H1 (cell line): ENCODE results near the gene FMO5. TPM values are rescaled to one million over a fixed set of nuclear protein-coding genes. Genes with fewer than 3 reads are reported as not detected.

Source experiments
- CTCF ChIA-PET: fragments of 300-600 bp; sonication (Branson Sonifier 250); formaldehyde crosslinking; loops from one replicate; lab custom pipeline; 2021; ENCODE audit not compliant: partially characterized antibody; lab: Charles Lee
- POLR2A ChIA-PET: fragments of 300-600 bp; sonication (Branson Sonifier 250); formaldehyde crosslinking; loops from one replicate; lab custom pipeline; 2021; ENCODE audit warnings: inconsistent platforms; ENCODE audit not compliant: partially characterized antibody; lab: Charles Lee
- DNase-seq, 2 experiments: peaks; one replicate each; pipeline versions ENCODE4 v3.0.0 to v3.0.0-alpha.2; 2010 to 2022; ENCODE audit warnings: low spot score in 2 of 2, low read depth in 1 of 2, mixed read lengths in 1 of 2
- FAIRE-seq: peaks from 2 replicates; lab custom pipeline; 2011; peaks lifted over from hg19 to GRCh38; lab: Jason Lieb, UNC
- H2AFZ ChIP-seq: 2 replicates; pipeline ENCODE4 v1.8.1; 2012; ENCODE audit warnings: low read length, inconsistent platforms
- H2AK5ac ChIP-seq: 2 replicates; pipeline ENCODE4 v1.6.1; 2013; ENCODE audit warnings: low read depth, low read length
- H2BK120ac ChIP-seq: replicated peaks from 2 replicates; pipeline ENCODE3; 2013; ENCODE audit warnings: low read depth, low read length, inconsistent platforms
- H2BK12ac ChIP-seq: 2 replicates; pipeline ENCODE4 v1.6.1; 2013; ENCODE audit warnings: low read depth, low read length
- H2BK15ac ChIP-seq: 2 replicates; pipeline ENCODE4 v1.6.1; 2013; ENCODE audit warnings: low read length
- H2BK20ac ChIP-seq: 2 replicates; pipeline ENCODE4 v1.6.1; 2013; ENCODE audit warnings: low read length
- H2BK5ac ChIP-seq: 2 replicates; pipeline ENCODE4 v1.6.1; 2013; ENCODE audit warnings: low read depth, low read length
- H3K14ac ChIP-seq: 2 replicates; pipeline ENCODE4 v1.6.1; 2013; ENCODE audit warnings: inconsistent platforms; ENCODE audit not compliant: insufficient read length
- H3K18ac ChIP-seq: 2 replicates; pipeline ENCODE4 v1.6.1; 2013; ENCODE audit warnings: low read length; ENCODE audit errors: extremely low read depth
- H3K23ac ChIP-seq: 2 replicates; pipeline ENCODE4 v1.6.1; 2013; ENCODE audit warnings: inconsistent platforms; ENCODE audit not compliant: insufficient read length
- H3K23me2 ChIP-seq: 2 replicates; pipeline ENCODE4 v1.6.1; 2013; ENCODE audit warnings: low read depth, low read length
- H3K27ac ChIP-seq: 2 replicates; pipeline ENCODE4 v1.6.1; 2011; ENCODE audit warnings: low read depth, low read length, inconsistent platforms
- H3K27me3 ChIP-seq, 4 experiments: replicated peaks in 1 of 4; 1 replicate in 1 of 4; 2 replicates in 3 of 4; pipeline versions ENCODE4 v1.6.1 to v1.8.1; 2011 to 2013; ENCODE audit warnings: low read length in 3 of 4, mild to moderate bottlenecking in 3 of 4, inconsistent platforms in 2 of 4, mixed read lengths in 2 of 4, moderate library complexity in 1 of 4; ENCODE audit not compliant: control insufficient read depth in 3 of 4, insufficient read depth in 3 of 4; ENCODE audit errors: extremely low read depth in 1 of 4
- H3K36me3 ChIP-seq, 4 experiments: 2 replicates each; pipeline versions ENCODE4 v1.6.1 to v1.8.1; 2011 to 2013; ENCODE audit warnings: mild to moderate bottlenecking in 4 of 4, low read length in 3 of 4, moderate library complexity in 2 of 4, control low read depth in 1 of 4, inconsistent platforms in 1 of 4; ENCODE audit not compliant: insufficient read depth in 4 of 4, control insufficient read depth in 2 of 4
- H3K4ac ChIP-seq: replicated peaks from 2 replicates; pipeline ENCODE3; 2013; ENCODE audit warnings: low read length, low read depth, mixed read lengths, inconsistent platforms; ENCODE audit not compliant: insufficient read length
- H3K4me1 ChIP-seq, 4 experiments: replicated peaks in 1 of 4; 1 replicate in 1 of 4; 2 replicates in 3 of 4; pipeline versions ENCODE4 v1.6.1 to v1.8.1; 2011 to 2013; ENCODE audit warnings: low read length in 3 of 4, inconsistent platforms in 2 of 4, mixed read lengths in 1 of 4; ENCODE audit not compliant: insufficient read depth in 4 of 4, control insufficient read depth in 3 of 4
- H3K4me2 ChIP-seq, 2 experiments: 2 replicates each; pipeline versions ENCODE4 v1.6.1 to v1.8.1; 2011 to 2013; ENCODE audit warnings: low read depth in 2 of 2, low read length in 2 of 2, control low read depth in 1 of 2, inconsistent platforms in 1 of 2, mild to moderate bottlenecking in 1 of 2; ENCODE audit not compliant: insufficient read depth in 1 of 2
- H3K4me3 ChIP-seq, 4 experiments: fragments of 200-600, 300-600 bp in 1 of 4; sonication (generic), shearing (Covaris generic), sonication (Bioruptor Twin) in 1 of 4; 2 replicates each; pipeline versions ENCODE4 v1.5.1 to v1.8.1; 2011 to 2016; ENCODE audit warnings: low read length in 4 of 4, low read depth in 3 of 4, control low read depth in 2 of 4, inconsistent platforms in 2 of 4, mild to moderate bottlenecking in 2 of 4, mixed read lengths in 1 of 4, moderate library complexity in 1 of 4; ENCODE audit not compliant: insufficient read depth in 2 of 4; ENCODE audit errors: extremely low read depth in 1 of 4
- H3K56ac ChIP-seq: replicated peaks from 2 replicates; pipeline ENCODE3; 2013; ENCODE audit warnings: low read depth, mild to moderate bottlenecking, mixed read lengths, low read length, inconsistent platforms; ENCODE audit not compliant: insufficient read length
- H3K79me1 ChIP-seq: 2 replicates; pipeline ENCODE4 v1.6.1; 2013; ENCODE audit warnings: low read depth, low read length, control low read depth
- H3K79me2 ChIP-seq, 2 experiments: 2 replicates each; pipeline versions ENCODE4 v1.6.1 to v1.8.1; 2012 to 2013; ENCODE audit warnings: low read length in 2 of 2, mild to moderate bottlenecking in 2 of 2, inconsistent platforms in 1 of 2; ENCODE audit not compliant: insufficient read depth in 2 of 2, control insufficient read depth in 1 of 2
- H3K9ac ChIP-seq, 4 experiments: replicated peaks in 1 of 4; 1 replicate in 1 of 4; 2 replicates in 3 of 4; pipeline versions ENCODE4 v1.6.1 to v1.8.1; 2011 to 2013; ENCODE audit warnings: low read depth in 3 of 4, low read length in 3 of 4, control low read depth in 2 of 4, mild to moderate bottlenecking in 2 of 4, moderate library complexity in 2 of 4, inconsistent platforms in 1 of 4; ENCODE audit errors: extremely low read depth in 1 of 4
- H3K9me3 ChIP-seq, 2 experiments: 2 replicates each; pipeline versions ENCODE4 v1.6.1 to v1.8.1; 2012 to 2013; ENCODE audit warnings: mild to moderate bottlenecking in 2 of 2, moderate library complexity in 2 of 2, control low read depth in 1 of 2, inconsistent platforms in 1 of 2, low read depth in 1 of 2, low read length in 1 of 2, mixed read lengths in 1 of 2; ENCODE audit not compliant: insufficient read depth in 2 of 2
- H4K20me1 ChIP-seq, 2 experiments: replicated peaks in 1 of 2; 2 replicates each; pipeline versions ENCODE3 to v1.8.1; 2011 to 2013; ENCODE audit warnings: inconsistent platforms in 2 of 2, low read length in 2 of 2, mild to moderate bottlenecking in 1 of 2; ENCODE audit not compliant: insufficient read depth in 2 of 2, control insufficient read depth in 1 of 2
- H4K5ac ChIP-seq: 2 replicates; pipeline ENCODE4 v1.6.1; 2013; ENCODE audit warnings: low read length, low read depth, mixed read lengths, inconsistent platforms; ENCODE audit not compliant: insufficient read length
- H4K8ac ChIP-seq: 2 replicates; pipeline ENCODE4 v1.8.0; 2013; ENCODE audit warnings: mild to moderate bottlenecking, moderate library complexity, low read length, inconsistent platforms; ENCODE audit not compliant: insufficient read depth; ENCODE audit errors: extremely low read depth
- H4K91ac ChIP-seq: replicated peaks from 2 replicates; pipeline ENCODE3; 2013; ENCODE audit warnings: low read length, mixed read lengths, inconsistent platforms; ENCODE audit not compliant: insufficient read length
- BACH1 ChIP-seq: IDR thresholded peaks from 2 replicates; pipeline ENCODE4 v1.6.1; 2012; ENCODE audit warnings: low read length, improper control_type of control experiment
- BCL11A ChIP-seq, 2 experiments: IDR thresholded peaks; one replicate each; pipeline ENCODE4 v1.6.1; 2011; ENCODE audit warnings: low read depth in 2 of 2, low read length in 2 of 2, mild to moderate bottlenecking in 2 of 2
- BRCA1 ChIP-seq: IDR thresholded peaks from 2 replicates; pipeline ENCODE4 v1.6.1; 2012; ENCODE audit warnings: low read depth, low read length, improper control_type of control experiment
- CHD2 ChIP-seq: IDR thresholded peaks from 2 replicates; pipeline ENCODE4 v1.6.1; 2012; ENCODE audit warnings: low read length, improper control_type of control experiment
- EGR1 ChIP-seq: IDR thresholded peaks from 2 replicates; pipeline ENCODE4 v1.6.1; 2011; ENCODE audit warnings: low read depth, low read length, borderline replicate concordance
- GTF2F1 ChIP-seq: IDR thresholded peaks from 2 replicates; pipeline ENCODE4 v1.6.1; 2012; ENCODE audit warnings: low read depth, low read length, improper control_type of control experiment, borderline replicate concordance
- KDM5A ChIP-seq: fragments of 200-600 bp; IDR thresholded peaks from 2 replicates; pipeline ENCODE4 v1.7.1; 2012; ENCODE audit warnings: mild to moderate bottlenecking, low read length, inconsistent platforms, mixed read lengths
- MAFK ChIP-seq: IDR thresholded peaks from 2 replicates; pipeline ENCODE4 v1.6.1; 2012; ENCODE audit warnings: low read depth, mild to moderate bottlenecking, improper control_type of control experiment, low read length
- RBBP5 ChIP-seq: IDR thresholded peaks from 2 replicates; pipeline ENCODE4 v1.7.1; 2012; ENCODE audit warnings: low read depth, mild to moderate bottlenecking, inconsistent platforms, low read length, moderate library complexity, borderline replicate concordance
- RFX5 ChIP-seq: IDR thresholded peaks from 2 replicates; pipeline ENCODE4 v1.6.1; 2011; ENCODE audit warnings: low read depth, low read length, improper control_type of control experiment, borderline replicate concordance
- SIN3A ChIP-seq, 2 experiments: IDR thresholded peaks in 1 of 2; conservative IDR thresholded peaks in 1 of 2; 2 replicates each; pipeline ENCODE4 v1.6.1; 2011 to 2012; ENCODE audit warnings: low read length in 2 of 2, improper control_type of control experiment in 1 of 2, low read depth in 1 of 2, mild to moderate bottlenecking in 1 of 2
- SIX5 ChIP-seq: IDR thresholded peaks from 2 replicates; pipeline ENCODE4 v1.6.1; 2011; ENCODE audit warnings: mild to moderate bottlenecking, low read depth, low read length
- SP1 ChIP-seq: IDR thresholded peaks from 2 replicates; pipeline ENCODE4 v1.6.1; 2011; ENCODE audit warnings: low read depth, low read length
- SRF ChIP-seq: IDR thresholded peaks from 2 replicates; pipeline ENCODE4 v1.6.1; 2011; ENCODE audit warnings: mild to moderate bottlenecking, low read depth, low read length, moderate library complexity
- TAF7 ChIP-seq: optimal IDR thresholded peaks from 2 replicates; pipeline ENCODE3; 2011; ENCODE audit warnings: low read depth, mild to moderate bottlenecking, inconsistent platforms, low read length, moderate library complexity, borderline replicate concordance
- WGBS, 2 experiments: shearing (Covaris generic) in 1 of 2; methylation state at CpG; one replicate each; pipeline versions ENCODE4 v1.1.6 to v1.1.7; 2013 to 2015; ENCODE audit warnings: low lambda C conversion rate in 2 of 2, mixed read lengths in 2 of 2, inconsistent platforms in 1 of 2, low coverage in 1 of 2, missing lambda C conversion rate in 1 of 2; ENCODE audit not compliant: insufficient replicate concordance in 2 of 2, insufficient coverage in 1 of 2, insufficient read length in 1 of 2; ENCODE audit errors: extremely low coverage in 1 of 2, missing lambda C conversion rate in 1 of 2; 5-methylcytosine and 5-hydroxymethylcytosine counted together
- polyA plus RNA-seq, 7 experiments: library from polyadenylated mRNA; depleted of rRNA in 3 of 7; stranded (reverse) in 5 of 7; unstranded in 2 of 7; fragments of >200 nt in 5 of 7; fragments of 200-250 nt in 2 of 7; gene quantifications; 1 replicate in 5 of 7; 2 replicates in 1 of 7; 4 replicates in 1 of 7; pipeline versions ENCODE4 v1.2.1 to v1.2.3, GENCODE V29; 2011 to 2013; ENCODE audit warnings: missing spikeins in 2 of 7, mixed read lengths in 2 of 7
- total RNA-seq: library from RNA; stranded (reverse); fragmentation: NEBNext Ultra II Directional; extraction: Animal tissue kit (Norgen Biotek cat#: 25700); gene quantifications from 2 replicates; pipeline ENCODE4 v1.2.1, GENCODE V29; 2021

FMO5 gene
- total and polyA plus RNA-seq, 2 of the 8 experiments (the other 6 are each of a cell fraction or from before 2014, with no cell fraction given): 0.27 to 0.34 TPM

GRCh38 chr1:147245129-147245528 lies 20.0 kb upstream of the FMO5 start:
- no peak overlapping the region for H3K4me2 ChIP-seq
- no peak overlapping the region for H3K4ac ChIP-seq
- no peak overlapping the region for H4K5ac ChIP-seq
- H3K18ac ChIP-seq: no peak overlapping the region
- H3K9me3 ChIP-seq: no peaks in the 10 kb centered on the region
- ChIA-PET POLR2A (interaction anchor here (3.6 kb wide), 1 partner anchor 160 kb away, joined by 15 read pairs; no protein-coding TSS in a partner anchor), CTCF (interaction anchor here (0.7 to 1.5 kb wide), 2 partner anchors 9 to 77 kb away, joined by 3 read pairs; no protein-coding TSS in a partner anchor)
- H2BK20ac ChIP-seq: no peak overlapping the region
- no peaks in the 10 kb centered on the region for H3K36me3 ChIP-seq
- H3K14ac ChIP-seq: no peak overlapping the region
- H3K4me3 ChIP-seq: no peak overlapping the region
- no peak overlapping the region for H3K9ac ChIP-seq
- no peak overlapping the region for H2AFZ ChIP-seq
- H4K8ac ChIP-seq: no peak overlapping the region
- H3K23ac ChIP-seq: no peak overlapping the region
- H2BK5ac ChIP-seq: peak overlapping the region; percentile 32; the same call in 1 of the 2 replicates
- no peak overlapping the region for H2BK15ac ChIP-seq
- WGBS, 2 experiments: 88% methylated on average over 6 of the region's 6 CpGs; no CpG with 5 or more reads in 1 of the 2 experiments
- peaks cover 4% of the 10 kb centered on the region; the same call in 1 of the 2 replicates for H3K23me2 ChIP-seq
- H3K79me2 ChIP-seq: peaks cover 18 to 70% of the 10 kb centered on the region in 2 experiments
- peaks cover 0 to 7% of the 10 kb centered on the region in 2 experiments for H4K20me1 ChIP-seq
- no peak overlapping the region for H3K56ac ChIP-seq
- H2BK120ac ChIP-seq: no peak overlapping the region
- no peak overlapping the region for H2BK12ac ChIP-seq
- H2AK5ac ChIP-seq: no peak overlapping the region
- no peaks in the 10 kb centered on the region for H3K27me3 ChIP-seq
- H3K27ac ChIP-seq: no peak overlapping the region
- no peak overlapping the region for H4K91ac ChIP-seq
- DNase-seq: no peak
- peaks cover 0 to 16% (median 2%) of the 10 kb centered on the region in 4 experiments; a peak in 4 of 7 replicates for H3K4me1 ChIP-seq
- no peak for FAIRE-seq
- H3K79me1 ChIP-seq: peaks cover 4% of the 10 kb centered on the region; the same call in 1 of the 2 replicates
- TF ChIP-seq RFX5 (no peak), RBBP5 (no peak), EGR1 (no peak), BCL11A (IDR thresholded peaks at IDR 0.05; ENCODE audit: low read depth in 2 of 2, low read length in 2 of 2) (no peak), BRCA1 (no peak), SIN3A (conservative IDR thresholded peaks at IDR 0.05 in 1 of 2, IDR thresholded peaks at IDR 0.05 in 1 of 2; ENCODE audit: low read depth in 1 of 2, low read length in 2 of 2) (no peak), CHD2 (no peak), BACH1 (no peak), SIX5 (no peak), GTF2F1 (no peak), TAF7 (no peak), MAFK (no peak), KDM5A (no peak), SRF (no peak), SP1 (no peak)
